ENCODE measurements around the gene FUNDC2. TPM values are rescaled to one million over a fixed set of nuclear protein-coding genes. Genes with fewer than 3 reads are reported as not detected.

The FUNDC2 gene
- total RNA-seq, 4 donors from 2014 or later = 40.2 to 83.3 (median 59.8) TPM

- no peak for TF ChIP-seq POLR2A (IDR thresholded peaks at IDR 0.05)
- TF ChIP-seq CTCF (IDR thresholded peaks at IDR 0.05) = no peak
- TF ChIP-seq EP300 (IDR thresholded peaks at IDR 0.05) = no peak
- Histone ChIP-seq H3K4me1 (peaks cover 0 to 12% (median 0%) of the 10 kb centered on the region in 4 donors), H3K36me3 (no peaks in the 10 kb centered on the region), H3K9me3 (no peaks in the 10 kb centered on the region), H3K27ac (no peak overlapping the region), H3K4me3 (no peak overlapping the region), H3K27me3 (no peaks in the 10 kb centered on the region)
- no peak for DNase-seq (ENCODE audit: low spot score in 2 of 2)
- 74 to 79% methylated on average over 3 of the region's 3 CpGs for WGBS, 2 donors
Observed at GRCh38 chrX:155053656-155054055, 27.0 kb downstream of the FUNDC2 start.

GRCh38 chrX:155054255-155054654 lies 27.6 kb downstream of the FUNDC2 start:
- H3K9me3 ChIP-seq = no peaks in the 10 kb centered on the region
- H3K4me1 ChIP-seq = peaks cover 0 to 12% (median 0%) of the 10 kb centered on the region in 4 donors
- no peak overlapping the region for H3K27ac ChIP-seq
- 77 to 79% methylated on average over 4 of the region's 4 CpGs for WGBS, 2 donors
- TF ChIP-seq CTCF (IDR thresholded peaks at IDR 0.05) (no peak), EP300 (IDR thresholded peaks at IDR 0.05) (no peak), POLR2A (IDR thresholded peaks at IDR 0.05) (no peak)
- H3K27me3 ChIP-seq = no peaks in the 10 kb centered on the region
- H3K4me3 ChIP-seq = no peak overlapping the region
- H3K36me3 ChIP-seq = no peaks in the 10 kb centered on the region
- DNase-seq (ENCODE audit: low spot score in 2 of 2) = no peak

DNA sequence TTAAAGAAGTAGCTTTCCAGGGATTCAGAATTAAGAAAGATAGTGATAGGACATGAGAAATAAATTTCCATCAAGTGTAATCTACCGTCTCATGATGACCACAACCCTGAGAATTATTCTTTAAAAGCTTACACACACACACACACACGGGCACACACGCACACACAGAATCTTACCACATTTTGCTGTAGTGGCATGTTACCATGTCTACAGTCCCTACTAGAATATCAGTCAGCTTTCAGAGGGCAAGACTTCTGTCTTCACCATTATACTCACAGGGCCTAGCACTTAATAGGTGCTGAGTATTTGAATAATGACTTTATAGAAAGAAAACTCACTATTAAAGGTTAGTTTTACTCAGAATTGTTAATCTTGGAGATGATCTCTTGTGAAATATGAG lies 28.9 kb downstream of the FUNDC2 start:
- WGBS, 2 donors = 81 to 87% methylated on average over 3 of the region's 3 CpGs
- Histone ChIP-seq H3K27ac (no peak overlapping the region), H3K36me3 (no peaks in the 10 kb centered on the region), H3K9me3 (no peaks in the 10 kb centered on the region), H3K4me3 (no peak overlapping the region), H3K27me3 (no peaks in the 10 kb centered on the region), H3K4me1 (peaks cover 0 to 12% (median 0%) of the 10 kb centered on the region in 4 donors)
- no peak for DNase-seq (ENCODE audit: low spot score in 2 of 2)
- TF ChIP-seq POLR2A (IDR thresholded peaks at IDR 0.05) (no peak), CTCF (IDR thresholded peaks at IDR 0.05) (no peak), EP300 (IDR thresholded peaks at IDR 0.05) (no peak)

DNA sequence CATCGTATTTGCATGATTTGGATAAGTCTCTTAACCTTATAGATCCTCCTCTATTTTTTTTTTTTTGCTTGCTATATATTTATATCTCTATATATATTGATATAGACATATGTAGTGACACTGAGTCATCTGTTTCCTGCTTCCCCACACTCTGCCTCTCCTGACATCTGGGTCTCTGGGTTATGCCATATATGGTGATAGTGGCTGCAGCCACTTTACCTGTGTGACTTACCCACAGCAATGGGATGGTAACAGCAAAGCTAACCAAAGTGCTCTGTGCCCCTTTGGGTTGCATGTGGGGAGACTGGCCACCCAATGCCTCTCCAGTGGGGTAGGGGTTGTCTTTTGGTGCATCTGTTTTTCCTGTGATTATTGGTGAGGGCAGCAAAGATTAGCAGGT lies 29.8 kb downstream of the FUNDC2 start:
- TF ChIP-seq EP300 (IDR thresholded peaks at IDR 0.05) (no peak), CTCF (IDR thresholded peaks at IDR 0.05) (no peak), POLR2A (IDR thresholded peaks at IDR 0.05) (no peak)
- Histone ChIP-seq H3K27me3 (no peaks in the 10 kb centered on the region), H3K36me3 (no peaks in the 10 kb centered on the region), H3K4me1 (peaks cover 0 to 12% (median 0%) of the 10 kb centered on the region in 4 donors), H3K9me3 (no peaks in the 10 kb centered on the region), H3K4me3 (no peak overlapping the region), H3K27ac (no peak overlapping the region)
- 60 to 95% methylated on average over 1 of the region's 1 CpG for WGBS, 2 donors
- DNase-seq (ENCODE audit: low spot score in 2 of 2) = no peak

- Histone ChIP-seq H3K27me3 (no peaks in the 10 kb centered on the region), H3K27ac (peak overlapping the region in 3 of 4 donors; percentile 11 to 50 (median 19)), H3K36me3 (no peaks in the 10 kb centered on the region), H3K4me1 (peaks cover 0 to 12% (median 0%) of the 10 kb centered on the region in 4 donors), H3K4me3 (no peak overlapping the region), H3K9me3 (no peaks in the 10 kb centered on the region)
- TF ChIP-seq CTCF (IDR thresholded peaks at IDR 0.05) (peak; percentile 53 to 81 (median 76)), EP300 (IDR thresholded peaks at IDR 0.05) (peak in 1 of 2 donors; percentile 9), POLR2A (IDR thresholded peaks at IDR 0.05) (no peak)
- peak; percentile 36 to 37 for DNase-seq (ENCODE audit: low spot score in 2 of 2)
- 13 to 33% methylated on average over 16 to 24 of the region's 25 CpGs for WGBS, 2 donors
Observed at GRCh38 chrX:155056877-155057792, 30.5 kb downstream of the FUNDC2 start.
